Stimulated activated CD8-positive, alpha-beta memory T cell treated with anti-CD3 and anti-CD28 coated beads, Interleukin-7, amount 100 ng/mL, for 24 hours (primary cell): ENCODE measurements around the gene INSC.

Source experiments
- DNase-seq: peaks from one replicate; pipeline ENCODE4 v3.0.0-alpha.2; 2020; ENCODE audit warnings: low read depth

The INSC gene

GRCh38 chr11:15109602-15110001 lies 5.1 kb upstream of the INSC start:
- no peak for DNase-seq

GRCh38 chr11:15111215-15111614 lies 3.5 kb upstream of the INSC start:
- no peak for DNase-seq

- DNase-seq = no peak
Observed at GRCh38 chr11:15112131-15112541, 2.6 kb upstream of the INSC start.

- no peak for DNase-seq
Observed at GRCh38 chr11:15113381-15113780, 1.3 kb upstream of the INSC start.

GRCh38 chr11:15115686-15116085 lies 963 bp downstream of the INSC start:
- no peak for DNase-seq

- DNase-seq = no peak
Observed at GRCh38 chr11:15117751-15118150, 3.0 kb downstream of the INSC start.

GRCh38 chr11:15118431-15118830 lies 3.7 kb downstream of the INSC start:
- DNase-seq = no peak

- DNase-seq = no peak
Observed at GRCh38 chr11:15119352-15119751, 4.6 kb downstream of the INSC start.

- no peak for DNase-seq
Observed at GRCh38 chr11:15119826-15120225, 5.1 kb downstream of the INSC start.

- no peak for DNase-seq
Observed at GRCh38 chr11:15123849-15124248, 9.1 kb downstream of the INSC start.

- DNase-seq = no peak
Observed at GRCh38 chr11:15124528-15124927, 9.8 kb downstream of the INSC start.

- DNase-seq = no peak
Observed at GRCh38 chr11:15127341-15127740, 12.6 kb downstream of the INSC start.

- no peak for DNase-seq
Observed at GRCh38 chr11:15128621-15129020, 13.9 kb downstream of the INSC start.

- DNase-seq = no peak
Observed at GRCh38 chr11:15136166-15136565, 21.4 kb downstream of the INSC start.

GRCh38 chr11:15139096-15139770 lies 24.5 kb downstream of the INSC start:
- no peak for DNase-seq

GRCh38 chr11:15139958-15140659 lies 25.4 kb downstream of the INSC start:
- DNase-seq = no peak

GRCh38 chr11:15141381-15141780 lies 26.7 kb downstream of the INSC start:
- no peak for DNase-seq

- no peak for DNase-seq
Observed at GRCh38 chr11:15142838-15143237, 28.1 kb downstream of the INSC start.

- DNase-seq = no peak
Observed at GRCh38 chr11:15143855-15144254, 29.1 kb downstream of the INSC start.

- DNase-seq = no peak
Observed at GRCh38 chr11:15144347-15144746, 29.6 kb downstream of the INSC start.

- DNase-seq = no peak
Observed at GRCh38 chr11:15145151-15145550, 30.4 kb downstream of the INSC start.

GRCh38 chr11:15145615-15146014 lies 30.9 kb downstream of the INSC start:
- no peak for DNase-seq

GRCh38 chr11:15146271-15147003 lies 31.7 kb downstream of the INSC start:
- no peak for DNase-seq
